GM23338 (cell line): ENCODE data around the gene OR2V2.

Experiments
- CTCF ChIP-seq, 2 experiments: fragments of 200-600 bp in 1 of 2; sonication (generic) in 1 of 2; conservative IDR thresholded peaks; 2 replicates each; pipeline versions ENCODE4 v1.5.1 to v1.6.1; 2016 to 2017; ENCODE audit warnings: antibody characterized with exemption in 2 of 2, low read depth in 2 of 2, mild to moderate bottlenecking in 2 of 2, moderate library complexity in 1 of 2
- EZH2 ChIP-seq: fragments of 200-600 bp; sonication (generic); IDR thresholded peaks from one replicate; pipeline ENCODE4 v1.8.0; 2017; ENCODE audit warnings: antibody characterized with exemption, mild to moderate bottlenecking, low read depth; ENCODE audit not compliant: unreplicated experiment
- NANOG ChIP-seq: IDR thresholded peaks from 2 replicates; pipeline ENCODE4 v1.6.1; 2016; ENCODE audit warnings: antibody characterized with exemption, borderline replicate concordance

DNA sequence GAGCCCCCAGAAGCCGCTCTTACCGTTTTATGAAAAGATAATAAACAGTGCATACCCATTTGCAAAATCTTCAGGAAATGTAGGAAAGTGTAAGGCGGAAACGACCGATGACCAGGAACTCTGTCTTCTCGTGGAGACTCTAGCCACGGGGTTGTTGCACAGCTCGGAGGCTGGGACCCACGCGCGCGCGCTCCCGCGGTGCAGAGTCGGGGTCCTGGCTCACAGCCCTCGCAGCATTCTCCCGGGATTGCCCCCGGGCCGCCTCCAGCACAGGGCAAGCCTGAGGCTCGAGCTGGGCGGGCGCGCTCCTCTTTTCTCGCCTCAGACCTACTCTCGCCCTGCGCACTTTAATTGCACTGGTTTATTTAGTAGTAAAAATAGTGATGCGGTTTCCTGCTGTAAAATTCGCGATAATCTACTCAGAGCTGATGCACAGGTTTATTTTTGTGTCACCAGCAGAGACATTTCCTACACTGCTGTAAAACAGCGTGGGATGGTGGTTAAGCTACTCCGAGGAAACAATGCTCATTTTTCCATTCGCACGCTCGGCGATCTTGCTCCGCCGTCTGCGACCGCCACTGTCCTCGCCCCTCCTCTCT, 42.1 kb downstream of the OR2V2 start:
- no peak for TF ChIP-seq EZH2
- TF ChIP-seq NANOG = no peak
- no peak for TF ChIP-seq CTCF (conservative IDR thresholded peaks at IDR 0.05; ENCODE audit: low read depth in 2 of 2)
